GM18499 (cell line): ENCODE data around the gene FAM81A.

Source experiments
- ATAC-seq: cut with Tn5 transposase; IDR thresholded peaks from one replicate; pipeline ENCODE4 v1.9.1; 2021; ENCODE audit warnings: moderate number of reproducible peaks; ENCODE audit not compliant: insufficient read depth, unreplicated experiment

The FAM81A gene

GRCh38 chr15:59536553-59536952, 98.6 kb downstream of the FAM81A start:
- ATAC-seq = no peak

DNA sequence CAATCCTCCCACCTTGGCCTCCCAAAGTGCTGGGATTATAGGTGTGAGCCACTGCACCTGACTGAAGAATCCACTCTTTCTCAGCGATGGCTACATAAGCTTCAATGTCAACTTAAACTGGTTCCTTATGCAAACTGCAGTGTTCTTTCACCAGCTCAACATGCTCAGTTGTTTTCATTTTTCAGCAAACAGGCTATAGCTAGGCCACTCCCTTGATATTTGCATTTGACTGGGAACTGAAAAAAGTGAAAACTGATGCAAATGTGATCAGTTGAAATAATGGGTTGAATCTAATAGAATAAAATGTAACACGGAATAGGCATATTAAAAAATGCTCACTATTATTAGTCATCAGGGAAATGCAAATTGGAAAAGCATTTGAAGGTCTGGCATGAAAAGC, 99.4 kb downstream of the FAM81A start:
- no peak for ATAC-seq

- ATAC-seq = no peak
Measured at GRCh38 chr15:59538494-59538893, 100.5 kb downstream of the FAM81A start.

DNA sequence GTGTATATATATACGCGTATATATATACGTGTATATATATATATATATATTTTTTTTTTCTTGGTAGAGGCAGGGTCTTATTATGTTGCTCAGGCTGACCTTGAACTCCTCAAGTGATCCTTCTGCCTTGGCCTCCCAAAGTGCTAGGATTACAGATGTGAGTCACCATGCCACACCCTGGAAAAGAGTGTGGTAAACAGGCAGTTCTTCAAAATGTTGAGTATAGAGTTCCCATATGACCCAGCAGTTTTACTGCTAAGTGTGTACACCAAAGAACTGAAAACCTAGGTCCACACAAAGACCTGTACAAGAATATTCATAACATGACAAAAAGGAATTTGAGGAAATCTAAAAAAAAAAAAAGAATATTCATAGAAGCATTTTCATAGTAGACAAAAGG, 101.8 kb downstream of the FAM81A start:
- ATAC-seq = no peak

GRCh38 chr15:59540654-59541053, 102.7 kb downstream of the FAM81A start:
- ATAC-seq = no peak

GRCh38 chr15:59541750-59542149, 103.8 kb downstream of the FAM81A start:
- no peak for ATAC-seq

GRCh38 chr15:59543721-59544547, 105.9 kb downstream of the FAM81A start:
- no peak for ATAC-seq

- ATAC-seq = no peak
Measured at GRCh38 chr15:59545573-59545972, 107.6 kb downstream of the FAM81A start.

- ATAC-seq = no peak
Measured at GRCh38 chr15:59548501-59549226, 110.7 kb downstream of the FAM81A start.

GRCh38 chr15:59549301-59550185, 111.6 kb downstream of the FAM81A start:
- ATAC-seq = no peak

GRCh38 chr15:59550530-59550929, 112.5 kb downstream of the FAM81A start:
- no peak for ATAC-seq

DNA sequence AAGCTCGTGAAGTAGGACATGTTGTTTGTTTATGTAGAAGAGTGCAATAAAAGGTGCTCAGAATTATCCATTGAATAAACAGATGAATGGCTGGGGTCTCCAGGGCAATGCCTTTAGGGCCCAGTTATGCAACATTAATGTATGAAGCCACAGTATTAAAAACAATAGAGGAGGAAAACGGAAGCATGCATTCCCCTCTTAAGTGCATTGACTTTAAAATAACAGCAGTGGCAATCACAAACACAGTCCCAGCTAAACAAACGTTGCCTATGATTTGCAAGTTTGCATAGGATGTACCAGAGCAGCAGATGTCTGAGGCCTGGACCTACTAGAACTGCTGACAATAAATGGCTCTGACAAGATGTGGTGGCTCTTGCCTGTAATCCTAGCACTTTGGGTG, 113.0 kb downstream of the FAM81A start:
- no peak for ATAC-seq

DNA sequence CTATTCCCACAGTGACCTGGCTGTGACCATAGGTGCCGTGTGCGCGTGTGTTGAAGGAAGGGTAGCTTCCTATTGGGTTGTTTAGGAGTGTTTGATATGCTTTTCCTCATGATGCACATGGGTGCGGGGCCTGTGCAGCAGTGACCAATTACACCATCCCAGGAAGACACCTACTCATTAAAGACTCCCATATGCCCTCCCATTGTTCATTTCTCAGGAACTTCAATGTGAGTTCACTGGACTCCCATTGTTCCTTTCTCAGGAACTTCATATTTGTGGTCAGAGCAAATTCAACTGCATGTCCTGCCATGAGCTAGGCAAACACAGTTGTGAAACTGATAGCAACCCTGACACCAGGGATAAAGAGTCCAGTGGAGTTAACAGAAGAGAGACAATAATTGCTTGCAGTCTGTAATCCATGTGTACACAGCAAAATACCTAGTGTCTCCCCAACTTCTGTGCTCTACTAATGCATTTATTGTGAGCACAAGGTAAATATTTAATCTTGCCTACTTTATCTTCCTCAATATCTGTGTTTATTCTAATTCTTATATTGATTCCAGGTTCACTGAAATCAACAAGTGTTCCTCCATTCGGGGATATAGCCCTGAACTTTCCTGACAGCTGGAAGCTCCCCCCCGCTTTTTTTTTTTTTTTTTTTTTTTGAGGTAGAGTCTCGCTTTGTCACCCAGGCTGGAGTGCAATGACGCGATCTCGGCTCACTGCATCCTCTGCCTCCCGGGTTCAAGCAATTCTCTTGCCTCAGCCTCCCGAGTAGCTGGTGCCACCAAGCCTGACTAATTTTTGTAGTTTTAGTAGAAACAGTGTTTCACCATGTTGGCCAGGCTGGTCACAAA, 116.1 kb downstream of the FAM81A start:
- ATAC-seq = no peak

DNA sequence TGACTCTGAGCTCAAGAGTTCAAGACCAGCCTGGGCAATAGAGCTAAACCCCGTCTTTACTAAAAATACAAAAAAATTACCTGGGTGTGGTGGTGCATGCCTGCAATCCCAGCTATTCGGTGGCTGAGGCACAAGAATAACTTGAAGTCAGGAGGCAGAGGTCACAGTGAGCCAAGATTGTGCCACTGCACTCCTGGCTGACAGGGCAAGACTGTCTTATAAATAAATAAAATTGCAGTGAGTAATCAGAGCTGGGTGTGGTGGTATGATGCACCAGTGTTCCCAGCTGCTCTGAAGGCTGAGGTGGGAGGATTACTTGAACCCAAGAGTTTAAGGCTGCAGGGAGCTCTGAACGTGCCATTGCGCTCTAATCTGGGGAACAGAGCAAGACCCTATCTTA, 117.7 kb downstream of the FAM81A start:
- no peak for ATAC-seq

- no peak for ATAC-seq
Measured at GRCh38 chr15:59556380-59556779, 118.4 kb downstream of the FAM81A start.

GRCh38 chr15:59557581-59557980, 119.6 kb downstream of the FAM81A start:
- ATAC-seq = no peak

- no peak for ATAC-seq
Measured at GRCh38 chr15:59558851-59559250, 120.9 kb downstream of the FAM81A start.

GRCh38 chr15:59561547-59561946, 123.6 kb downstream of the FAM81A start:
- no peak for ATAC-seq

DNA sequence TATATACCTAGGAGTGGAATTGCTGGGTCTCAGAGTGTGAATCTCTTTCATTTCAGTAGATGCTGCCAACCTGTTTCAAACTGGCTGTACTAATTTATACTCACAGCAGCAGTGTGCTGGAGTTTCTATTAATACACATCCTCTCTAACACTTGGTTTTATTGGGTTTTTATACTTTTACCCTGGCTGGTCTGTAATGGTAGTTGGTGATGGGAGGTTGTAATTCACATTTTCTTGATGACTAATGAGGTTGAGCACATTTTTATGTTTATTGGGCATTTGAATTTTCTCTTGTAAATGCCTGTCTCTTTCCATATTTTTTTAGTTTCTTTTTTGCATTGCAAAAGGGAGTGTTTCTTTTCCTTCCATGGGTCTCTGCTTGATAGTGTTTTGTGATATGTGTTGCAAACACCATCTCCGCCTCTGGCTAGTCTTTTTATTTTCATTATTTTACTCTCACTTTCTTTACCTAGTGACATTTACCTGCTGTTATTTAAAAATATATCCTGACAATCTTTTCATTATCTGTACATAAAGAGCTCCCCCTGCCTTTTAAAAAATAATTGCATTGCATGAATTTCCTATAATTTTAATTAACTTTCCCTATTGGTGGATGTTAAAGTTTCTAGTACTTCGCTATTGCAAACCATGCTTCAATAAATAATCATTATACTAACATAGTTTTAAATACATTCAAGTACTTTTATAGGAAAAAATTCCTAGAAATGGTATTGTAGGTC, 124.6 kb downstream of the FAM81A start:
- ATAC-seq = no peak
